Gastrocnemius medialis (tissue), 4 donors: Measurements from ENCODE around the gene ME2. TPM values are rescaled to one million over a fixed set of nuclear protein-coding genes. Genes with fewer than 3 reads are reported as not detected.

ENCODE experiments used
- ATAC-seq, 2 donors: fragments of 150-250 bp; one replicate each; pipeline ENCODE4 v1.9.1; 2016
- DNase-seq, 2 donors: peaks; one replicate each; pipeline ENCODE4 v3.0.0-alpha.2; 2019
- H3K27ac ChIP-seq, 4 donors: fragments of 200-600 bp; sonication (generic); 1 replicate in 1 of 4; 2 replicates in 3 of 4; pipeline ENCODE4 v1.5.1; 2016 to 2018; ENCODE audit warnings: mild to moderate bottlenecking in 2 of 4, moderate library complexity in 1 of 4
- H3K27me3 ChIP-seq, 3 donors: fragments of 200-600 bp; sonication (generic) in 2 of 3; 1 replicate in 1 of 3; 2 replicates in 2 of 3; pipeline versions ENCODE4 v1.5.1 to v1.6.0; 2016 to 2019; ENCODE audit warnings: mild to moderate bottlenecking in 1 of 3, moderate library complexity in 1 of 3
- H3K36me3 ChIP-seq, 2 donors: fragments of 200-600 bp; sonication (generic) in 1 of 2; one replicate each; pipeline ENCODE4 v1.5.1; 2017 to 2018
- H3K4me1 ChIP-seq, 2 donors: fragments of 200-600 bp; sonication (generic) in 1 of 2; one replicate each; pipeline ENCODE4 v1.5.1; 2016 to 2017; ENCODE audit warnings: mild to moderate bottlenecking in 2 of 2
- H3K4me3 ChIP-seq, 4 donors: fragments of 200-600 bp; sonication (generic) in 3 of 4; 1 replicate in 1 of 4; 2 replicates in 3 of 4; pipeline ENCODE4 v1.5.1; 2016 to 2019; ENCODE audit warnings: mild to moderate bottlenecking in 2 of 4
- H3K9me3 ChIP-seq, 3 donors: fragments of 200-600 bp; sonication (generic) in 2 of 3; 1 replicate in 1 of 3; 2 replicates in 2 of 3; pipeline ENCODE4 v1.5.1; 2016 to 2019
- CTCF ChIP-seq, 5 experiments: fragments of 450-650 bp in 3 of 5; fragments of 200-600 bp in 2 of 5; sonication (generic) in 2 of 5; IDR thresholded peaks in 4 of 5; conservative IDR thresholded peaks in 1 of 5; 1 replicate in 4 of 5; 2 replicates in 1 of 5; pipeline ENCODE4 v1.5.1; 2016 to 2019; ENCODE audit warnings: antibody characterized with exemption in 5 of 5, mild to moderate bottlenecking in 3 of 5, moderate library complexity in 3 of 5
- POLR2A ChIP-seq, 2 donors: fragments of 450-650 bp; IDR thresholded peaks; one replicate each; pipeline ENCODE4 v1.6.1; 2017; ENCODE audit warnings: antibody characterized with exemption in 2 of 2, mild to moderate bottlenecking in 2 of 2, moderate library complexity in 2 of 2
- in situ Hi-C, 4 donors: fragments of 200-750 bp; cut with MboI; loops; one replicate each; pipeline versions ENCODE4 v1.15.0 to v1.8.0; 2017; ENCODE audit warnings: low sequenced_read_pairs in 4 of 4
- intact Hi-C: fragments of 100-400 bp; cut with DNase I; formaldehyde crosslinking; loops from one replicate; pipeline ENCODE4 v1.15.1; 2023; ENCODE audit warnings: low total_unique reads
- total RNA-seq, 4 donors: library from RNA; depleted of rRNA; stranded (reverse); fragments of >200 nt; gene quantifications; one replicate each; pipeline versions ENCODE4 v1.1.0 to v1.2.3, GENCODE V29; 2016

Gene ME2
- total RNA-seq, 4 donors from 2014 or later, result 25.3 to 50.6 (median 46.5) TPM

- H3K9me3 ChIP-seq, result no peaks in the 10 kb centered on the region
Measured at GRCh38 chr18:50928551-50928950, 49.6 kb downstream of the ME2 start.

DNA sequence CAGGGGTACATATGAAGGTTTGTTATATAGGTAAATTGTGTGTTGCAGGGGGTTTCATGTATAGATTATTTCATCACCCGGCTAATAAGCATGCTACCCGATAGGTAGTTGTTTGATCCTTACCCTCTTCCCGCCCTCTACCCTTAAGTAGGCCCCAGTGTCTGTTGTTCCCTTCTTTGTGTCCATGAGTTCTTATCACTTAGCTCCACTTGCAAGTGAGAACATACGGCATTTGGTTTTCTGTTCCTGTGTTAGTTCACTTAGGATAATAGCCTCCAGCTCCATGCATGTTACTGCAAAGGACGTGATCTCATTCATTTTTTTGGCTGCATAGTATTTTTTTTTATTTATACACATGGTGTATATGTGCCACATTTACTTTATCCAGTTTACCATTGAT lies 54.8 kb downstream of the ME2 start:
- no peak for ATAC-seq
- intact Hi-C loops (loop anchor here (10.0 kb wide), 1 partner anchor 61 kb away; no protein-coding TSS in a partner anchor), in situ Hi-C loops (no loop called here)
- H3K4me1 ChIP-seq, result no peaks in the 10 kb centered on the region
- H3K27me3 ChIP-seq, result no peaks in the 10 kb centered on the region
- H3K27ac ChIP-seq, result no peak overlapping the region
- TF ChIP-seq POLR2A (IDR thresholded peaks at IDR 0.05) (no peak), CTCF (IDR thresholded peaks at IDR 0.05 in 4 of 5, conservative IDR thresholded peaks at IDR 0.05 in 1 of 5) (no peak)
- H3K4me3 ChIP-seq, result no peak overlapping the region
- H3K36me3 ChIP-seq, result peaks cover 0 to 8% of the 10 kb centered on the region in 2 donors
- H3K9me3 ChIP-seq, result no peaks in the 10 kb centered on the region
- no peak for DNase-seq

More at GRCh38 chr18:50928551-50928950, 49.6 kb downstream of the ME2 start:
- H3K4me3 ChIP-seq, result no peak overlapping the region
- intact Hi-C loops, result no loop called here
- no peak overlapping the region for H3K27ac ChIP-seq
- no peak for TF ChIP-seq CTCF (IDR thresholded peaks at IDR 0.05 in 4 of 5, conservative IDR thresholded peaks at IDR 0.05 in 1 of 5)
- TF ChIP-seq POLR2A (IDR thresholded peaks at IDR 0.05), result no peak
- in situ Hi-C loops, result no loop called here
- peaks cover 0 to 46% of the 10 kb centered on the region in 2 donors for H3K36me3 ChIP-seq
- DNase-seq, result no peak
- H3K27me3 ChIP-seq, result no peaks in the 10 kb centered on the region
- no peak for ATAC-seq
- H3K4me1 ChIP-seq, result no peaks in the 10 kb centered on the region

- in situ Hi-C loops (no loop called here), intact Hi-C loops (loop anchor here (10.0 kb wide), 1 partner anchor 60 kb away; no protein-coding TSS in a partner anchor)
- DNase-seq, result no peak
- Histone ChIP-seq H3K9me3 (no peaks in the 10 kb centered on the region), H3K4me1 (no peaks in the 10 kb centered on the region), H3K36me3 (peaks cover 0 to 8% of the 10 kb centered on the region in 2 donors), H3K27me3 (no peaks in the 10 kb centered on the region), H3K4me3 (no peak overlapping the region), H3K27ac (no peak overlapping the region)
- TF ChIP-seq POLR2A (IDR thresholded peaks at IDR 0.05) (no peak), CTCF (IDR thresholded peaks at IDR 0.05 in 4 of 5, conservative IDR thresholded peaks at IDR 0.05 in 1 of 5) (no peak)
- no peak for ATAC-seq
Measured at GRCh38 chr18:50934545-50935211, 55.8 kb downstream of the ME2 start.

DNA sequence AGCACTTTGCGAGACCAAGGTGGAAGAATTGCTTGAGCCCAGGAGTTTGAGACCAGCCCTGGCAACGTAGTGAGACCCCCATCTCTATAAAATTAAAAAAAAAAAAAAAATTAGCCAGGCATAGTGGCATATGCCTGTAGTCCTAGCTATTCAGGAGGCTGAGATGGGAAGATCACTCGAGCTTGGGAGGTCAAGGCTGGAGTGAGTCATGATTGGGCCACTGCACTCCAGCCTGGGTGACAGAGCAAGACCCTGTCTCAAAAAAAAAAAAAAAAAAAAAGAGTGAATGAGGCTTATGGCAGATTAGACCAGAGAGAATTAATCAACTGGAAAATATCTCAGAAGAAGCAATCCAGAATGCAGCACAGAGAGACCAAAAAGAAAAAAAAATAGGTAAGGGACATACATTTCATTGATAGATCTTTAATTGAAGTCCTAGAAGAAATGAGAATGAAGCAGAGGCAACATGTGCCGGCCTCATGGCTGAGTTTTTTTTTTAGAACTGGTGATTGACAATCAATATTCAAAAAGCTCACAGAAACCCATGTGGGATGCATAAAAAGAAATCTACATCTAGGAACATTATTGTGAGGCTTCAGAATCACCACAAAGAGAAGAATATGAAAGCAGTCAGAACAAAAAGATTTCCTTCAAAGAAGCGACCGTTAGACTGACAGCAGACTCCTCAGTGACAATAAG lies 56.7 kb downstream of the ME2 start:
- H3K36me3 ChIP-seq, result peaks cover 0 to 13% of the 10 kb centered on the region in 2 donors
- H3K4me1 ChIP-seq, result no peaks in the 10 kb centered on the region
- DNase-seq (no peak), ATAC-seq (no peak)
- intact Hi-C loops, result loop anchor here (10.0 kb wide), 1 partner anchor 59 kb away; no protein-coding TSS in a partner anchor
- TF ChIP-seq CTCF (IDR thresholded peaks at IDR 0.05 in 4 of 5, conservative IDR thresholded peaks at IDR 0.05 in 1 of 5), result no peak
- no peak for TF ChIP-seq POLR2A (IDR thresholded peaks at IDR 0.05)
- no peaks in the 10 kb centered on the region for H3K9me3 ChIP-seq
- H3K4me3 ChIP-seq, result no peak overlapping the region
- H3K27ac ChIP-seq, result no peak overlapping the region
- H3K27me3 ChIP-seq, result no peaks in the 10 kb centered on the region
- in situ Hi-C loops, result no loop called here
